Measurements from ENCODE around the gene RASGEF1B.
"Not testable (repeated sequence)": the region's sequence is repeated elsewhere in the genome, so short reads cannot be mapped to it uniquely, and the experiment has no call there.

Gene RASGEF1B

DNA sequence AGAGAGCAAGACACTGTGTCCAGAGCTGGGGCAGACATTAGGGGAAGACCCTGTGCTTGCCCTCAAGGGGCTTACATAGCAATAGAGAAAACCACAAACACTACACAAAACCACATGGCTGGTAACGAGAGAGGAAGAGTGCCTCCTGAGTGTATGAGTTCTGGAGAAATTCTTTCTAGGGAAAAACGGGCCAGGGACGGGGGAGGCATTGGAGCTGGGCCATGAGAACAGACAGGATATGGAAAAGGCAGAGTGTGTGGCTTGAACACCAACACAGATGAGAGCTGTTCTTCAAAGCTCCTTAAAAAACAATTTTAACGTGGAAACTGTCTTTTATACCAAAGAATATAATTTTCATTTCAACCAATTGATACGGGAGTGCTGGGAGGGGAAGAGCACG, 42.7 kb downstream of the RASGEF1B start:
- DNase-seq, result no peak

DNA sequence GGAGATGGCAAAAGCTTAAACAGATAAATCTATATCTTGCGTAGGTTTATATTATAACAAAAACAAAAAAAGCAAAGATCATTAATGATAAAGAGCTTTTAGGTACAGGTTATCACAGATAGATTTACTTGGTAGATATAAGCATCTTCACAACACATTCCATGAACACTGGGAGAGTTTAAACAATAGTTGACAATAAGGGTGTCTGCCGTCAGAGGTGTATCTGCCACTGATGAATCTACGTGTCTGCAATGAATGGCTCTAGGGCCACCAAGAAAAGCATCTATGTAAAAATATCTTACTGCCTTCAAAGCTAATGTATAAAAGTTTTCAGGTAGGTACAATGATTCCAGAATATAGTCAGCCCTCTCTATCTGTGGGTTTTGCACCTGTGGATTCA, 43.7 kb downstream of the RASGEF1B start:
- no peak for DNase-seq

DNA sequence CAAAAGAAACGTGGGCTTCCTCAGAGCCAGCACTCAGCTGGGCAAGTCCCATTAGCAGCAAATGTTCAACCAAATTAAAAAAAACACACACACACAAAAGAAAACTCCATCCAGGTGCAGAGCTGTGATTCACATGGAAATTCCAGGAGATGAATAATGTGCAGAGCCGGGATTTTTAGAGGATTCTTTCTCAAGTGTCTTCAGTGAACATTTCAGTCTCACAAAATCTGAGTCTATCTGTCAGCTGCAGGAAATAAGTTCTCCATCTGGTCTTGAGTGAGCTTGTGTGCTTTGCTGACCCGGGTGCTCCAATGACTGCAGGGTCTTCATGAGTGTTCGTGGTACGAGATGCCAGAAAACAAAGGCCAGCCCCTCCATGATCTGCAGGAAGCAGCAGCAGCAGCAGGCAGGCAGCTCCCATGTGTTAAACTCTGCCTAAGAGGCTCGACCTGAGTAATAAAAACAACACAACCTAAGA, 44.3 kb downstream of the RASGEF1B start:
- no peak for DNase-seq

DNA sequence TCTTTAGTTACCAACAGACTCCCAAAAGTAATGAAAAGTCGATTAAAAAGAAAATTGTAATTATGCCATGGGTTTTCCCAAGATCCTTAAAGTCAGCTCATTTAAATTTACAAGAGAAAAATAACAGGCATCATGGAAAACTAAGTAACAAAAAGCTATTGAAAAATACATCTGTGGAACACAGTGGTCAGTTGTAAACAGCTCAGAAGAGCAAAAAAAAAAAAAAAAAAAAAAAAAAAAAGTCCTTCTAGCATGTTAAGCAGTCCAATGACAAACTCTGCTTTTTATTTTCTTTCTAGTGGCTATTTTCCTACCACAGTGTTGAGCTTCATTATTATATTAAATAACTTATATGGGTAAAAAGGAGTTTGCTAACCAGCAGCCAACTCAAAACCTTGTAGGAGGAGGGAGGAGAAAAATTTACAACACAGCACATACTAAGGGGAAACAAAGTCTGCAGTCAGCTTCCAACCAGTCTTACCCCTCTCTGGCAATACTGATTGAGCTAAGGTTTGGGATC, 44.9 kb downstream of the RASGEF1B start:
- no peak for DNase-seq

DNA sequence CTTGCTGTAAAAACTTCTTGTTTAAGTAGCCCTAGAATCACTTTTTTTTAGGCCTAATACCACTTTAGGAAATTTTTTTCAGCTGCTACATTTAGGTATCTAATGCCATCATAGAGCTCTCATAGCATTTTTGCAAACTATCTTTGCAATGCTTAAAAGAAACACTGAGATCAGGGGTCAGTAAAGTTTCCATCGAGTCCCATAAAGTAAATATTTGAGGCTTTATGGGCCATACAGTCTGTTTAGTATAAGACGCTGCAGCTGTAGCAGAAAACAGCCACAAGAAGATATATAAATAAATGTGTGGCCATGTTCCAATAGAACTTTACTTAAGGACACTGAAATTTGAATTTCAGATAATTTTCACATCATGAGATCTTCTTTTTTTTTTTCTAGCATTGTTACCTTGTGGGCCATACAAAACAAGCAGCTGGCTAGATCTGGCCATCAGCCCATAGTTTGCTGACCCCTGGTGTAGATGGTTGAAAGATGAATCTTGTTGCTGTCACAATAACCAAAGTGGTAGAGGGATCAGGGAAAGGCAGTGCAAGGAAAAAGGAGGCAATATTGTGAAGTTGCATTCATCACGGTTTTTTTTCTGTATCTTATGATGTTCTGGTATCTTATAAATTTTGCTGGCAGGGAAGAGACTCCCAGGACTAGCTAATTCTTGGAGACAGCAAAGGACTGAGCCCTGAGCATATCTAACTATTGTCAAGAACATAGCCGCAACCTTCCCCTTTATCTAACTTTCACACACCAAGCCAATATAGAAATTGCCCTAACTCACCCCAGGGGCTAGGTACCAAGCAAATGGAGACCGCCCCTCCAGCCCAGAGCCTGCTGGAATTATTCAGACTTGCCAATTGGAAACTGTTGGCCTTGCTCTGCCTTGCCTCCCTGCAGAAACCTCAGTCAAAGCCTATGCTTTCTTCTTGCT, 46.6 kb downstream of the RASGEF1B start:
- no peak for DNase-seq

DNA sequence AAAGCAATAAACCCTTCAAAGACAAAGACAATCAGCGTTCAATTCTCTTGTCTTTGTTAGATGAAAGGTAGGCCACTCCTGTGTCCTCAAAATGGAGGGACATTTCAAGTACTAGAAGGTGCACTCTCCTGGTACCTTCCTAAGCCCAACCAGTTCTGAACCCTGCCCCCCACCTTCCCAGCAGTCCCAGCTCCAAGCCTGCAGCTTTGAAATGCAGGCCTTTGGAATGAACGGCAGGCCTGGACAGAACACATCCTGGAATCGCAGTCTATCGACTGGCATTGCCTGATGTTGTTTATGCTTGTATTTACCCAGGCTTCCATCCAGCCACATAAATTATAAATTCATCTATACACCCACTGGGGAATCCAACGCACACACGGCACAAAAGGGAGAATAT, 47.4 kb downstream of the RASGEF1B start:
- DNase-seq, result no peak

DNA sequence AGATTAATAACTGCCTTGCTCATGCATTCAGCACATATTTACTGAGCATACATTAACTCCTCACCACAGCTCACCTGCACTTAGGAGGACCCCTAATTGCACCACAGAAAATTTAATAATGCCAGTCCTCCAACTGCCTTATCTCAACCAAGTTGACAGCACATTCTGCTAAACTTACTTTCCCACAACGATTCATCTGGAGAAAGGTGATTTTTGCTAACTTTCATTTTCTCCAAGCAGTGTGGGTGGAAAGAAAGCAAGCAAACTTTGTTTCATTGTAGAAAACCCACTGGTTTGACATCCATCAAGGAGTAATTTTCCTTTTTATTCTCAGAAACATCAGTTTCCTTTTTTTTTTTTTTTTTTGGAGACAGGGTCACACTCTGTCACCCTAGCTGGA, 49.1 kb downstream of the RASGEF1B start:
- no peak for DNase-seq

DNA sequence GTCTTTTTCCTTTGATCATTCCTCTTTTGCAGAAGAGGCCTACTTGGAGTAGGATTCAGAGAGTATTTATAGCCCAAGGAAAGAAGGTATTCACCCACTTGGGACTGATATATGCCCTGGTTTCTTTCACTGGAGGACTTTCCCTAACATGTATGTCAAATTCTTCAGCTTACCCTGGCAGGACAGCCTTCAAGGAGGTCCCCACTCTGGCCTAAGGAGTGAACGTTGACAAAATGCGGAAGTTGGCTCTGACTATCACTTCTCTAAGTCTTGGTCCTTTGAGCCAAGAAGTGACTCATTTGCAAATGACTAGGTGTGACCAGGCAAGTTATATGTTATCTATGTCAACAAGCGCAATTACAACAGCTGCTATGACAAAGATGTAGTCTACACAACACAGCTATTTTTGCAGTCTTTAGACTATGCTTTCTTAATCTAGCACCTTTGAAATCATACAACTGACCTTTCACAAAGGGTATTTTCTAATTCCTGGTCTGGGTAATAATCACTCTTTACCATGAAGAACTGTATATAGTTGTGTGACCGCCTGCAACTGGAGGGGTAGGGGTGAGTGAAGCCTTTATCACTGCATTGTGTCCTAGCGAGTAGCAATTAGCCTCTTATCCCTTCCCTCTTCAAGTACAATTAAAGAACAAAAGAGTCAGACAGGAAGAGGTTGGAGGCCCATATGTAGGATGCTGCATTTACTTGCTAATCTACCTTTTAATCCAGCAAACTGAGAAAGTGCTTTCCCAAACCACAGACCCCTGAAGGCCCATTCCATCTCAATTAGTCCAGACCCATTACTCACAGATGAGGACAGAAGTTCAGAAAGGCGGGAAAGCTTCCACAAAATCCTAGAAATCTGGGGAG, 50.1 kb downstream of the RASGEF1B start:
- peak in 1 of 2 donors; percentile 70 for DNase-seq

DNA sequence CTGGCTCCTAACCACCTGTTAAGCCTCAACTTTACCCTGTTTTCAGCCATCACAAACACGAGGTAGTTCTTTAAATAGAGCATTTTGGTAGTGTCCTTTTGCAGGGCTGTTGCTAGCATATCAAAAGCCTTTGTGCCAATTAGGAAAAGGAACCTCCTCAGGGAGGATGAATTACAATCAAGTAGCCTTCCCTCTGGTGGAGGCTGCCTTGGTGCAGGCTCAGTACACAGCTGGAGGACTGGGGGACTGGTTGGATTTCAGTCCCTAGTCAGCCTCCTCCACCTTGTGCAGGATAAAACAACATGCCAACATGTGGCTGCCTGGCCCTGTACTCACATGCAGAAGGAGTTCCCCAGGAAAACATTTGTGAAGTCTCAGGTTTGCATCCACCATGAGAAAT, 53.1 kb downstream of the RASGEF1B start:
- no peak for DNase-seq

DNA sequence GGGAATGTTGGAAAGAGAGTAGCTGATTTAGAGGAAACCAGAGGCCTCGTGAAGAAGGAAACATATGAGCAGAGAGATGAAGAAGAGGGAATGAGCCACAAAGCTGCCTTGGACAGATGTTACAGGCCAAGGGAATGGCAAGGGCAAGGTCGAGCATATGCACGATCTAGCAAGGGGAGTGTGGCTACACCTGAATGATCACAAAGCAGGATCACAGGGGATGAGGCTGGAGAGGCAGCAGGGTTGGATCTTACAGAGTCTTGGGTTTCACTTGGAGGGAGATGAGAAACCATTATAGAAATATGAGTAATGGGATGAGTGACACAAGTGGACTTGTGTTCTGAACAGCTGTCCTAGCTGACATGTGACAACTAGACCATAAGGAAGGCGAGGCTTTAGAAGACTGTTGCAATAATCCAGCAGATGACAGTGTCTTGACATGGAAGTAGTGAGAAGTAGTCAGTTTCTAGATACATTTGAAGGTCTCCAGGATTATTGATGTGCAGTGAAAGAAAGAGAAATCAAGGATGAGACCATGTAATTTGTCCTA, 58.7 kb downstream of the RASGEF1B start:
- no peak for DNase-seq

DNA sequence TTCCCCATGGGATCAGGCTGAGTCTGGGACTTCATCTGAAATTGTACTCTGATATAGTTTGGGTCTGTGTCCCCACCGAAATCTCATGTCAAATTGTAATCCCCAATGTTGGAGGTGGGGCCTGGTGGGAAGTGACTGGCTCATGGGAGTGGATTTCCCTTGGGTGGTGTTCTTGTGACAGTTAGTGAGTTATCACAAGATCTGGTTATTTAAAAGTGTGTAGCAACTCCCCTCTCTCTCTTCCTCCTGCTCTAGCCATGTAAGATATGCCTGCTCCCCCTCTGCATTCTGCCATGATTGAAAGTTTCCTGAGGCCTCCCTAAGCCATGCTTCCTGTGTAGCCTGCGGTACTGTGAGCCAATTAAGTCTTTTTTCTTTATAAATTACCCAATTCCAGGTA, 61.0 kb downstream of the RASGEF1B start:
- DNase-seq, result no peak

DNA sequence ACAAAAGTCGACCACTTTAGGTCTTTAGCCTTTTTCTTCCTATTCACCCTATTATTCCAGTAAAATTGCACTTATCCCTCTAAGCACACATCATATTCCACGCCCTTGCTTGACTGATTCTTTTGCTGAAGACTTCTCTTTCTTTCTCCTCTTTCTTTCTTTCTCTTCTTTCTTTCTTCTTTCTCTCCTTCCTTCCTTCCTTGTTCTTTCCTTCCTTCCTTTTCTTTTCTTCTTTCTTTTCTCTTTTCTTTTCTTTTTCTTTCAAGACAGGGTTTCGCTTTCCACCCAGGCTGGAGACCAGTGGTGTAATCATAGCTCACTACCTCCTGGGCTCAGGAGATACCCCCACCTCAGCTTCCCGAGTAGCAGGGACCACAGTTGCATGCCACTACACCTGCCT, 61.9 kb downstream of the RASGEF1B start:
- no peak for DNase-seq

DNA sequence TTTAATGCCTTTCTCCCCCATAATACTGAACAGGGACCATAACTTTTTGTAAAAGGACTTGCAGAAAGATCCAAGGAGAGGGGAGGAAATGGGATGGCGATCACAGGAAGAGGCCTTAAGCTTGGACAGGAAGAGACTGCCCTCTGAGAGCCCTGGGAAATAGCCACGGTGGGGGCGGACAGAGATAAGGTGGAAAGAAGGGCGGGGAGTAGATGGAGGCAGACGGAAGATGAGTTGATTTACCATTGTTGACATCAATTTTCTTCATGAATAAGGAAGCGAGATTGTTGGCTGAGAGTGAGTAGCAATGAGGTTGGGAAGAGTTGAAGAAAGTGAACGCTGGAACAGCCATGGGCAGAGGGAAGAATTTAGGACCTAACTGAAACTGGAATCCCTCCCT, 63.4 kb downstream of the RASGEF1B start:
- DNase-seq, result no peak

DNA sequence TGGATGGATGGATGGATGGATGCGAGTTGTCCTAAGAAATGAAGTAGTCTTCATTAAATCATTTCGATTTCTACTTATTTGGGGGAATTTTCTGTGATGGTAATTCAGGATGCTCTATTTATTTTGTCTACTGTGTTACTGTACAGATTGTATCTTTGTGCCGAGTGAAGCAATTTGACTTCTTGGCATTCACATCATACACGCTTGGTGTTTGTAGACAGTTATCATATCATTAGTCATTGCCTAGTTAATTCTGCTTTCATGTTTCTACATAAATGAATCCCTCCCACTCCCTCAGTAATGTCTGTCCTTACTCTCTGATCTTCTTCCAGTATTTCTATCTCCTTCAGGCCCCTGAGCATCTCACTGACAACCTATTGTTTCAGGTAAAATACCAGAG, 64.0 kb downstream of the RASGEF1B start:
- DNase-seq, result no peak

DNA sequence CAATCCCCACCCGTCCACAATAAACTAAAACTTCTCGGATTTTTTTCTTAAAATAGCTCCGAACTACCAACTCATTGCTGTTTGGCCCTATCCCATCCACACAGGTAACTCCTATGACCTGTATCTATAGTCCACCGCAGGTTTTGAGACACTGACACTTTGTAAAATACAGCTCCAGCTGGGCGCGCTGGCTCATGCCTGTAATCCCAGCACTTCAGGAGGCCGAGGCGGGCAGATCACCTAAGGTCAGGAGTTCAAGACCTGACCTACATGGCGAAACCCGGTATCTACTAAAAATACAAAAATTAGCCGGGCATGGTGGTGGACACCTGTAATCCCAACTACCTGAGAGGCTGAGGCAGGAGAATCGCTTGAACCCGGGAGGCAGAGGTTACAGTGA, 65.2 kb downstream of the RASGEF1B start:
- not testable (repeated sequence) for DNase-seq

DNA sequence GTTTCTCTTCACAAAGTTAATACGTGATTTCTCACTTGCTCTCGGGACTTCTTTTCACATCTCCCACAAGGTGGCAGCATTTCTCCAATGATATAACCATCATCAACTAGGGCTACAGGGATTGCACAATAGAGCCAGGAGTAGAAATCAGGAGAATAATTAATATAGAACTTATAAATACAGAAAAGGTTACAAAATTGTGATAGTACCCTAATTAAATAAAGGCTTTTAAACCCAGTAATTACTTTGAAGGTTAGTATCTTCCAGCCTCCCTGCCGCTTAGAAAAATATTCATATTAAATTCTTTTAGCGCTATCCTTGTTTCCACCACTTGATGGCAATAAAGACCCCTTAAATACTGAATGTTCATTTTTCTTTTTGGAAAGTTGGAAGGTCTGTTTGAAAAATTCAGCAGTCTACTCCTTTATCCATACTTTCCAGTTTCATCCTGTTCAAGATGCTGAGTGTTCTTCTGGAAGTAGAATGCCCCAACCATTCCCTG, 65.8 kb downstream of the RASGEF1B start:
- DNase-seq, result peak; percentile 44 to 74

DNA sequence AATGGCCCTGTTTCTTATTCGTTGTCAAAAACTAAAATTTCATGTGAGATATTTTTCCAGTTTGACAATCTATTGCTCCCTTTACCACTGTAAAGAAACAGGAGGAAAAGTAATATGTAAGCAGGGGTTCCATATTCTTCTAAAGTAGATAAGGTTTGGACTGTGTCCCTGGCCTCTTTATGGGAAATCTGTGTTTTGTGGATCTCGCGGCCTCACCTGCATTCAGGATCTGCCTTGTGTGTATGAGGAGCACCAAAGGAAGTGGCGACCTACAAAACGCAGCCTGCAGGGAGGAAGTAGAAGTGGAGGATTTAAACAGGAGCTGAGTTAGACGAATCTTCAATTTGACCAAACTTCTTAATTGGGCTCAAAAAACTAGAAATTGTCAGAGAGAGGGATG, 67.0 kb downstream of the RASGEF1B start:
- DNase-seq, result no peak

DNA sequence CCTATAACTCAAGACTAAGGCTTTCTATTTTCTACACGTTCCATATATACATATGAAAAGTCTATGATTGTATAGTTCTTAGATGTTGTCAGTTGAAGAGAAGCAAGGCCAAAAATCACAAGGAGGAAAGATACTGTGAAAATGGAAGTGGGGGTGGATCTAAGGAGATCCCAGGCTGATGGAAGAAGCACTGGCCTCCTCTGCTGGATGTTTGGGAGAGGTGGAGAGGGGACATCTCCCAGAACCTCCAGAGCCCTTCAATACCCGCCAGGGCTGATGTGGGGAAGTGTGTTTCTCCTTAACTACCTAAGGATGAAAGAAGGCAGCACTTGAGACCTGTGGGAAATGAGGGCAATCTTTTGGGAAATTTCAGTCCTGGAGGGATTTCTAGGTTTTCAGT, 67.4 kb downstream of the RASGEF1B start:
- DNase-seq, result no peak

DNA sequence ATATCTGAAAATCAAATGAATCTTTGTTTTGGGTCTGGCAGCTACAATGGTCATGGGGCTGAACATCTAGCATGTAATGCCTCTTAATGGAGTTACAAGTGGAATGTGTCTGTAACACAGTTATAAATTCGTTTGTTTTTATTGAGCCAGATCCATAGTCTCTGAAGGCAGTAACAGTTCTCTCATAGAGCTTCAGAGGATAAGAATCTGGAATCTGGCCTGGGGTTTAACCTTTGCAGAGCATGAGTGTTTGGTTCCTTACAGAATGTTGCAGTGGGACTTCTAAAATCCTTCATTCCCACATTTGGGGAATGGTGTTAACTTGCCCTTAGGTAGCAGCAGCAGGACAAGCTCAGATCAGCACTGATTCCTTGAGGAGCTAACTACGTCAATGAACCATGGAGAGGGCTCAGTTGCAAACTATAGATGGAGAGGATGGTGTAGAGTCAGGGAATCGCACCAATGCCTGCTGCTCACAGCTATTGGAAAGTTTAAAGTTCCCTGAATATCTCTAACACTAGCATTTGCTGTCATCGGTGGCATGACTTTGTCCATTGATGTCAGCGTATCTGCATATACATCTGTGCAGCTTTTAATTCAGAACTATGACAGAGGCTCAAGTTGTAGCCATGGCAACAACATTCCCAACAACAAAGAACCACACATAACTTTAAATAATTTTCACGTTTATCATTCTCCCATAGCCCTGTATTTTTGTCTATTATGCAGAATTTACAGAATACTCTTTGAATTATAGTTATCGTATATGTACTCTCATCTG, 72.2 kb downstream of the RASGEF1B start:
- no peak for DNase-seq

DNA sequence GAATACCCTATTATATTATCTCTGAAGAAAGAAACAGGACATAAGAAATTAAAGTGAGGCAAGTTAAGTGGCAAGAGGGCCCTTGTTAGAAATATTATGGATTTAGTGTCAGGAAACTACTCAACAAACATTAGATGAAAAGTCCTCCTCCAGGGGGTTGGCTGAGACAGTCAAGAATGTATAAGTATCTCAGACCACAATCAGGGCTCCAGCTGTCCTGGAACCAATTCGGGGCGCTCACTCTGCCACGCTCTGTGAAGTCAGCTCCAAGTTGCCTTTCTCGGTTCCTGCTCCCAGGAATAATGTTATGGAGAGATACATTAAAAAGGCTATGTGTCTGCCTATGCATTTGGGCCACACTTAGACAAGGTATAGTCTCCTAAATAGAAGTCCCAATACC, 73.3 kb downstream of the RASGEF1B start:
- DNase-seq, result no peak

DNA sequence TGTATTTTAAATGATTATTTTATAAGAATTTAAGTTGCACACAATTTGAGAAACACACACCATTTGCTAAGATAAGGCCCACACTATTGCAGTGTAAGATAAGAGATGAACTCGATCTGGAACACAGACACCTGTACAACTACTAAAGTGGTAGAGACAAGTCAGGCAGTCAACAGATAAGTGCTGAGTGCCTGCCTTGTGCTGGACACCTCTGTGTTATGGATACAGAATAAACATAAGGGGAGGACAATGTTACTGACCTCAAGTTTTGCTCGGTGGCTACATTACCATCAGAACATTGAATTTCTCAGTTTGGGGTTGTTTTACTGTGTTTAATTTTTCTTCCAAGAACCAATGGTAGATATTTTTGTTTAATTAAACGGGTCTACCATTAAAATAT, 74.1 kb downstream of the RASGEF1B start:
- DNase-seq, result no peak

DNA sequence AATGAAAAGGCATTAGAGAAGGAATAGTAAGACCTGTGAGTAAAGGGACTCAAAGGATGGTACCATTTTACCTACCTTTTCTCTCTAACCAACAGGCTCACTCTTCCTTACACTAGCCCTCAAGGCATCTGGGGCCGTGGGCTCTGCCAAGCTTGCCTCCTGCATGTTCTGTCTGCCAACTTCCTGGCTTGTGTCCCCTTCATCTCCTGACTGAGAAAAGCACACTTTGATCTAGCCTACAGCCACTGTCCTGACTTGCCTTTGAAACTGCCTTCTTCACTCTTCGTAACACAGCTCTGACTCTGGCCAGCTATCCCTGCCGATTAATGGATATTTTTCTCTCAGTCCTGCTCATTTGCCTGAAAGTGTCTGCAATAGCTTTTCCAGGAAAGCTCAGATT, 76.5 kb downstream of the RASGEF1B start:
- no peak for DNase-seq

All from CD4-positive, alpha-beta T cell treated with Interleukin-4 for 1 hour (primary cell).